ENCODE results near the gene BRICD5.

The BRICD5 gene

GRCh38 chr16:2181952-2182351 lies 28.7 kb downstream of the BRICD5 start:
- no peak for DNase-seq (ENCODE audit: low read depth in 1 of 2, low spot score in 1 of 2)

GRCh38 chr16:2180962-2181923 lies 29.4 kb downstream of the BRICD5 start:
- DNase-seq (ENCODE audit: low read depth in 1 of 2, low spot score in 1 of 2), result no peak

- DNase-seq (ENCODE audit: low read depth in 1 of 2, low spot score in 1 of 2), result no peak
Measured at GRCh38 chr16:2180461-2180860, 30.2 kb downstream of the BRICD5 start.

GRCh38 chr16:2179576-2179975 lies 31.1 kb downstream of the BRICD5 start:
- no peak for DNase-seq (ENCODE audit: low read depth in 1 of 2, low spot score in 1 of 2)

GRCh38 chr16:2179107-2179501 lies 31.6 kb downstream of the BRICD5 start:
- no peak for DNase-seq (ENCODE audit: low read depth in 1 of 2, low spot score in 1 of 2)

GRCh38 chr16:2178321-2179106 lies 32.1 kb downstream of the BRICD5 start:
- DNase-seq (ENCODE audit: low read depth in 1 of 2, low spot score in 1 of 2), result peak in 1 of 2 donors; percentile 26

GRCh38 chr16:2177561-2177960 lies 33.1 kb downstream of the BRICD5 start:
- no peak for DNase-seq (ENCODE audit: low read depth in 1 of 2, low spot score in 1 of 2)

GRCh38 chr16:2177101-2177500 lies 33.6 kb downstream of the BRICD5 start:
- no peak for DNase-seq (ENCODE audit: low read depth in 1 of 2, low spot score in 1 of 2)

GRCh38 chr16:2176047-2176446 lies 34.6 kb downstream of the BRICD5 start:
- no peak for DNase-seq (ENCODE audit: low read depth in 1 of 2, low spot score in 1 of 2)

- DNase-seq (ENCODE audit: low read depth in 1 of 2, low spot score in 1 of 2), result no peak
Measured at GRCh38 chr16:2175454-2175853, 35.2 kb downstream of the BRICD5 start.

- no peak for DNase-seq (ENCODE audit: low read depth in 1 of 2, low spot score in 1 of 2)
Measured at GRCh38 chr16:2174396-2175131, 36.1 kb downstream of the BRICD5 start.

GRCh38 chr16:2173916-2174315 lies 36.7 kb downstream of the BRICD5 start:
- no peak for DNase-seq (ENCODE audit: low read depth in 1 of 2, low spot score in 1 of 2)

GRCh38 chr16:2173366-2173765 lies 37.3 kb downstream of the BRICD5 start:
- no peak for DNase-seq (ENCODE audit: low read depth in 1 of 2, low spot score in 1 of 2)

GRCh38 chr16:2172688-2173335 lies 37.9 kb downstream of the BRICD5 start:
- DNase-seq (ENCODE audit: low read depth in 1 of 2, low spot score in 1 of 2), result no peak

GRCh38 chr16:2171601-2172178 lies 39.0 kb downstream of the BRICD5 start:
- no peak for DNase-seq (ENCODE audit: low read depth in 1 of 2, low spot score in 1 of 2)

- DNase-seq (ENCODE audit: low read depth in 1 of 2, low spot score in 1 of 2), result no peak
Measured at GRCh38 chr16:2170587-2171435, 39.9 kb downstream of the BRICD5 start.

GRCh38 chr16:2170080-2170479 lies 40.6 kb downstream of the BRICD5 start:
- DNase-seq (ENCODE audit: low read depth in 1 of 2, low spot score in 1 of 2), result no peak

- DNase-seq (ENCODE audit: low read depth in 1 of 2, low spot score in 1 of 2), result no peak
Measured at GRCh38 chr16:2167068-2167638, 43.5 kb downstream of the BRICD5 start.
